LNCAP (cell line): Measurements from ENCODE around the gene GNB4.

Experiments
- CTCF ChIP-seq: fragments of 450-650 bp; IDR thresholded peaks from 2 replicates; pipeline ENCODE4 v1.5.1; 2017; ENCODE audit warnings: mild to moderate bottlenecking

Gene GNB4

GRCh38 chr3:179416681-179417080 is 34.6 kb downstream of the GNB4 start:
- TF ChIP-seq CTCF: no peak

- no peak for TF ChIP-seq CTCF
Observed at GRCh38 chr3:179415377-179415776, 35.9 kb downstream of the GNB4 start.

GRCh38 chr3:179414804-179415203 is 36.5 kb downstream of the GNB4 start:
- no peak for TF ChIP-seq CTCF

GRCh38 chr3:179410999-179411398 is 40.3 kb downstream of the GNB4 start:
- no peak for TF ChIP-seq CTCF

- no peak for TF ChIP-seq CTCF
Observed at GRCh38 chr3:179410331-179410730, 40.9 kb downstream of the GNB4 start.

- no peak for TF ChIP-seq CTCF
Observed at GRCh38 chr3:179404307-179404706, 47.0 kb downstream of the GNB4 start.

GRCh38 chr3:179402963-179403362 is 48.3 kb downstream of the GNB4 start:
- no peak for TF ChIP-seq CTCF

GRCh38 chr3:179401561-179401960 is 49.7 kb downstream of the GNB4 start:
- no peak for TF ChIP-seq CTCF
